NOMO-1 treated with dmso at 0.1 percent for 144 hours (cell line): Measurements from ENCODE around the gene SYNE1.
"Not testable (repeated sequence)": the region's sequence is repeated elsewhere in the genome, so short reads cannot be mapped to it uniquely, and the experiment has no call there.

Experiments
- DNase-seq: peaks from one replicate; lab custom pipeline; 2025; ENCODE audit not compliant: unreplicated experiment; lab: John Stamatoyannopoulos, UW

SYNE1 gene

GRCh38 chr6:152496731-152497130 lies 140.4 kb downstream of the SYNE1 start:
- DNase-seq: no peak

- not testable (repeated sequence) for DNase-seq
Measured at GRCh38 chr6:152495456-152495855, 141.7 kb downstream of the SYNE1 start.

GRCh38 chr6:152492281-152492680 lies 144.9 kb downstream of the SYNE1 start:
- DNase-seq: not testable (repeated sequence)

- not testable (repeated sequence) for DNase-seq
Measured at GRCh38 chr6:152491501-152491900, 145.7 kb downstream of the SYNE1 start.

- DNase-seq: not testable (repeated sequence)
Measured at GRCh38 chr6:152490971-152491378, 146.2 kb downstream of the SYNE1 start.

GRCh38 chr6:152484806-152485205 lies 152.4 kb downstream of the SYNE1 start:
- DNase-seq: no peak

GRCh38 chr6:152482289-152482688 lies 154.9 kb downstream of the SYNE1 start:
- no peak for DNase-seq

- DNase-seq: no peak
Measured at GRCh38 chr6:152478377-152479010, 158.7 kb downstream of the SYNE1 start.

GRCh38 chr6:152474354-152474753 lies 162.8 kb downstream of the SYNE1 start:
- no peak for DNase-seq

GRCh38 chr6:152472325-152472724 lies 164.8 kb downstream of the SYNE1 start:
- DNase-seq: no peak

- DNase-seq: no peak
Measured at GRCh38 chr6:152471456-152472265, 165.5 kb downstream of the SYNE1 start.

- no peak for DNase-seq
Measured at GRCh38 chr6:152463164-152463563, 174.0 kb downstream of the SYNE1 start.

- no peak for DNase-seq
Measured at GRCh38 chr6:152462716-152463115, 174.4 kb downstream of the SYNE1 start.

- DNase-seq: no peak
Measured at GRCh38 chr6:152461556-152461955, 175.6 kb downstream of the SYNE1 start.

- DNase-seq: no peak
Measured at GRCh38 chr6:152458648-152459644, 178.2 kb downstream of the SYNE1 start.

GRCh38 chr6:152457949-152458624 lies 179.1 kb downstream of the SYNE1 start:
- DNase-seq: no peak

GRCh38 chr6:152454003-152454402 lies 183.2 kb downstream of the SYNE1 start:
- no peak for DNase-seq

- DNase-seq: no peak
Measured at GRCh38 chr6:152453421-152453820, 183.7 kb downstream of the SYNE1 start.

GRCh38 chr6:152452639-152453038 lies 184.5 kb downstream of the SYNE1 start:
- no peak for DNase-seq

- no peak for DNase-seq
Measured at GRCh38 chr6:152450519-152450918, 186.6 kb downstream of the SYNE1 start.

GRCh38 chr6:152441902-152442301 lies 195.3 kb downstream of the SYNE1 start:
- DNase-seq: no peak
